Uterus (tissue), 4 donors: ENCODE measurements around the gene SMARCAL1. TPM values are rescaled to one million over a fixed set of nuclear protein-coding genes. Genes with fewer than 3 reads are reported as not detected.

ENCODE experiments used
- DNase-seq, 2 donors: peaks; one replicate each; pipeline ENCODE4 v3.0.0-alpha.2; 2019 to 2020
- H3K27ac ChIP-seq, 2 donors: fragments of 200-600 bp; sonication (generic); 1 replicate in 1 of 2; 2 replicates in 1 of 2; pipeline ENCODE4 v1.5.1; 2016 to 2018
- H3K27me3 ChIP-seq, 2 donors: fragments of 200-600 bp; sonication (generic); one replicate each; pipeline ENCODE4 v1.5.1; 2018 to 2019; ENCODE audit warnings: control low read depth in 1 of 2
- H3K36me3 ChIP-seq, 2 donors: fragments of 200-600 bp; sonication (generic); one replicate each; pipeline ENCODE4 v1.5.1; 2019; ENCODE audit warnings: control low read depth in 1 of 2
- H3K4me1 ChIP-seq, 2 donors: fragments of 200-600 bp; sonication (generic); one replicate each; pipeline ENCODE4 v1.5.1; 2018 to 2019; ENCODE audit warnings: control low read depth in 1 of 2
- H3K4me3 ChIP-seq, 2 donors: fragments of 200-600 bp; sonication (generic); 1 replicate in 1 of 2; 2 replicates in 1 of 2; pipeline ENCODE4 v1.5.1; 2018 to 2019; ENCODE audit warnings: mild to moderate bottlenecking in 1 of 2
- H3K9me3 ChIP-seq, 2 donors: fragments of 200-600 bp; sonication (generic); one replicate each; pipeline ENCODE4 v1.5.1; 2019; ENCODE audit warnings: control low read depth in 1 of 2
- CTCF ChIP-seq, 4 experiments: fragments of 200-600 bp in 2 of 4; fragments of 450-650 bp in 2 of 4; sonication (generic) in 2 of 4; IDR thresholded peaks; one replicate each; pipeline ENCODE4 v1.5.1; 2016 to 2019; ENCODE audit warnings: antibody characterized with exemption in 4 of 4, mild to moderate bottlenecking in 2 of 4, moderate library complexity in 1 of 4
- POLR2A ChIP-seq, 2 donors: fragments of 450-650 bp; IDR thresholded peaks; one replicate each; pipeline ENCODE4 v1.6.1; 2016; ENCODE audit warnings: antibody characterized with exemption in 2 of 2, mild to moderate bottlenecking in 1 of 2, moderate library complexity in 1 of 2
- intact Hi-C: fragments of 100-400 bp; cut with DNase I; formaldehyde crosslinking; loops from one replicate; pipeline ENCODE4 v1.15.1; 2023; ENCODE audit warnings: low total_unique reads
- total RNA-seq, 4 donors: library from RNA; depleted of rRNA in 3 of 4; stranded (reverse); fragments of >200 nt in 3 of 4; gene quantifications; one replicate each; pipeline versions ENCODE4 v1.1.0 to v1.2.4, GENCODE V29; 2014 to 2023
- donor health status: DM: yes; HTN: yes; CAD: no.

SMARCAL1 gene
- total RNA-seq, 4 donors from 2014 or later, result 8.5 to 25.1 (median 15.5) TPM

- Histone ChIP-seq H3K4me1 (no peaks in the 10 kb centered on the region), H3K4me3 (no peak overlapping the region), H3K9me3 (no peaks in the 10 kb centered on the region), H3K27me3 (no peaks in the 10 kb centered on the region), H3K27ac (no peak overlapping the region), H3K36me3 (no peaks in the 10 kb centered on the region)
- TF ChIP-seq POLR2A (IDR thresholded peaks at IDR 0.05) (no peak), CTCF (IDR thresholded peaks at IDR 0.05) (no peak)
- intact Hi-C loops, result no loop called here
- no peak for DNase-seq
These were observed 19.1 kb upstream of the SMARCAL1 start for GRCh38 chr2:216392945-216393840.

- H3K27ac ChIP-seq, result no peak overlapping the region
- H3K4me3 ChIP-seq, result no peak overlapping the region
- intact Hi-C loops, result no loop called here
- H3K9me3 ChIP-seq, result no peaks in the 10 kb centered on the region
- TF ChIP-seq POLR2A (IDR thresholded peaks at IDR 0.05) (no peak), CTCF (IDR thresholded peaks at IDR 0.05) (no peak)
- H3K27me3 ChIP-seq, result no peaks in the 10 kb centered on the region
- DNase-seq, result no peak
- H3K36me3 ChIP-seq, result no peaks in the 10 kb centered on the region
- H3K4me1 ChIP-seq, result no peaks in the 10 kb centered on the region
These were observed 17.4 kb upstream of the SMARCAL1 start for GRCh38 chr2:216394881-216395280.

GRCh38 chr2:216399621-216400020, 12.7 kb upstream of the SMARCAL1 start:
- Histone ChIP-seq H3K4me1 (no peaks in the 10 kb centered on the region), H3K9me3 (no peaks in the 10 kb centered on the region), H3K36me3 (no peaks in the 10 kb centered on the region), H3K27ac (no peak overlapping the region), H3K27me3 (no peaks in the 10 kb centered on the region), H3K4me3 (no peak overlapping the region)
- no peak for TF ChIP-seq POLR2A (IDR thresholded peaks at IDR 0.05)
- TF ChIP-seq CTCF (IDR thresholded peaks at IDR 0.05), result no peak
- intact Hi-C loops, result no loop called here
- no peak for DNase-seq

- no peaks in the 10 kb centered on the region for H3K27me3 ChIP-seq
- H3K9me3 ChIP-seq, result no peaks in the 10 kb centered on the region
- no peak overlapping the region for H3K27ac ChIP-seq
- no peak for DNase-seq
- no peaks in the 10 kb centered on the region for H3K4me1 ChIP-seq
- no peak for TF ChIP-seq CTCF (IDR thresholded peaks at IDR 0.05)
- no peak for TF ChIP-seq POLR2A (IDR thresholded peaks at IDR 0.05)
- no peak overlapping the region for H3K4me3 ChIP-seq
- H3K36me3 ChIP-seq, result no peaks in the 10 kb centered on the region
- intact Hi-C loops, result no loop called here
These were observed 9.5 kb upstream of the SMARCAL1 start for GRCh38 chr2:216402751-216403150.

- intact Hi-C loops, result no loop called here
- H3K27me3 ChIP-seq, result no peaks in the 10 kb centered on the region
These were observed 8.2 kb upstream of the SMARCAL1 start for GRCh38 chr2:216404010-216404618.

More at GRCh38 chr2:216404010-216404618, 8.2 kb upstream of the SMARCAL1 start:
- Histone ChIP-seq H3K9me3 (no peaks in the 10 kb centered on the region), H3K27ac (no peak overlapping the region), H3K4me3 (no peak overlapping the region), H3K4me1 (no peaks in the 10 kb centered on the region), H3K36me3 (no peaks in the 10 kb centered on the region)
- TF ChIP-seq CTCF (IDR thresholded peaks at IDR 0.05), result peak; percentile 48 to 67 (median 58)
- no peak for TF ChIP-seq POLR2A (IDR thresholded peaks at IDR 0.05)
- DNase-seq, result no peak
